Nephron (organoid): ENCODE measurements around the gene MIB1.

Source experiments
- H3K27ac Mint-ChIP-seq, 3 experiments: 2 replicates each; pipeline ENCODE4 v1.8.0; 2020; ENCODE audit warnings: mixed read lengths in 3 of 3, mild to moderate bottlenecking in 2 of 3, moderate library complexity in 1 of 3
- H3K27me3 Mint-ChIP-seq: 2 replicates; pipeline ENCODE4 v1.8.0; 2021; ENCODE audit warnings: low read depth, mild to moderate bottlenecking, moderate library complexity, mixed read lengths
- H3K36me3 Mint-ChIP-seq: 2 replicates; pipeline ENCODE4 v1.8.0; 2020; ENCODE audit warnings: low read depth, mixed read lengths
- H3K4me1 Mint-ChIP-seq: 2 replicates; pipeline ENCODE4 v1.8.0; 2020; ENCODE audit warnings: mixed read lengths
- H3K4me3 Mint-ChIP-seq, 3 experiments: 2 replicates each; pipeline ENCODE4 v1.8.0; 2020; ENCODE audit warnings: mild to moderate bottlenecking in 3 of 3, mixed read lengths in 3 of 3, moderate library complexity in 2 of 3
- H3K9me3 Mint-ChIP-seq: 2 replicates; pipeline ENCODE4 v1.8.0; 2020; ENCODE audit warnings: mixed read lengths
- TF ChIP-seq, protein P1 (sequence below), 3 experiments: fragments of 200-600 bp; sonication (generic); IDR thresholded peaks; one replicate each; pipeline ENCODE4 v1.5.0; 2021; ENCODE audit warnings: antibody characterized with exemption in 3 of 3; ENCODE audit not compliant: unreplicated experiment in 3 of 3

Gene MIB1

DNA sequence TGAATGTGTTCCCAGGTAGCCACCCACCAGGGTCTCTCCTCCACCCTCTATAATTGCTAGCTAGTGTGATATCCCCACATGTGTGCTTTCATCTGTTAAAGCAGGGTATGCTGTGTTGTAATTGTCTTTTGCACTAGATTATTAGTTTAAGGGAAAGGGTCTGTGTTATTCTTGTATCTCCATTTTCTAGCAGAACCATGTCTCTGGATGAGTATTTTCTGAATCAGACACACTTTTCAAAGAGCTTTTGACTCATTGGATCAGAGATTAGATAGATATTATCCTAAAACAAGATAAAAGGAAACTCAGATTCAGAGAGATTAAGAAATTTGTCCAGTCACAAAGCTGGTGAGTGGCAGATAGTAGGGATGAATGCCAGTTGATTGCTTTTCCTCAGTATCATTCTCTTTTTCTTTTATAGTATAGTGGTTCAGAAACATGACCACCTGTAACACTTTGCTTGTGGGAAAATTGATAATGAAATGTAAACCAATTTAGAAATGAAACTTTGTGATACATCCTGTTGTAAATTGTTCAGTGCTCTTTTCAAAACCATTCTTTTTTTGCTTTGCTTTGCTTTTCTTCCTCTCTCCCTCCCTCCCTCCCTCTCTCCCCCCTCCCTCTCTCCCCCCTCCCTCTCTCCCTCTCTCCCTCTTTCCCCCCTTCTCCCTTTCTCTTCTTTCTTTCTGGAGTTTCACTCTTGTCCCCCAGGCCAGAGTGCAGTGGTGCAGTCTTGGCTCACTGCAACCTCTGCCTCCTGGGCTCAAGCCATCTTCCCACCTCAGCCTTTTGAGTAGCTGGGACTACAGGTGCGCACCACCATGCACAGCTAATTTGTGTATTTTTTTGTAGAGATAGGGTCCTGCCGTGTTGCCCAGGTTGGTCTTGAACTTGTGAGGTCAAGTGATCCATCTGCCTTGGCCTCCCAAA, 7.4 kb downstream of the MIB1 start:
- Mint-ChIP-seq H3K9me3 (no peaks in the 10 kb centered on the region), H3K4me3 (no peak overlapping the region), H3K27me3 (peaks cover 3% of the 10 kb centered on the region), H3K36me3 (peaks cover 17% of the 10 kb centered on the region), H3K27ac (peak overlapping the region in 2 of 3 experiments; percentile 14 to 21), H3K4me1 (peaks cover 44% of the 10 kb centered on the region)
- TF ChIP-seq, protein P1, sequence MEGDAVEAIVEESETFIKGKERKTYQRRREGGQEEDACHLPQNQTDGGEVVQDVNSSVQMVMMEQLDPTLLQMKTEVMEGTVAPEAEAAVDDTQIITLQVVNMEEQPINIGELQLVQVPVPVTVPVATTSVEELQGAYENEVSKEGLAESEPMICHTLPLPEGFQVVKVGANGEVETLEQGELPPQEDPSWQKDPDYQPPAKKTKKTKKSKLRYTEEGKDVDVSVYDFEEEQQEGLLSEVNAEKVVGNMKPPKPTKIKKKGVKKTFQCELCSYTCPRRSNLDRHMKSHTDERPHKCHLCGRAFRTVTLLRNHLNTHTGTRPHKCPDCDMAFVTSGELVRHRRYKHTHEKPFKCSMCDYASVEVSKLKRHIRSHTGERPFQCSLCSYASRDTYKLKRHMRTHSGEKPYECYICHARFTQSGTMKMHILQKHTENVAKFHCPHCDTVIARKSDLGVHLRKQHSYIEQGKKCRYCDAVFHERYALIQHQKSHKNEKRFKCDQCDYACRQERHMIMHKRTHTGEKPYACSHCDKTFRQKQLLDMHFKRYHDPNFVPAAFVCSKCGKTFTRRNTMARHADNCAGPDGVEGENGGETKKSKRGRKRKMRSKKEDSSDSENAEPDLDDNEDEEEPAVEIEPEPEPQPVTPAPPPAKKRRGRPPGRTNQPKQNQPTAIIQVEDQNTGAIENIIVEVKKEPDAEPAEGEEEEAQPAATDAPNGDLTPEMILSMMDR (IDR thresholded peaks at IDR 0.05; ENCODE audit: unreplicated experiment in 3 of 3), result no peak

DNA sequence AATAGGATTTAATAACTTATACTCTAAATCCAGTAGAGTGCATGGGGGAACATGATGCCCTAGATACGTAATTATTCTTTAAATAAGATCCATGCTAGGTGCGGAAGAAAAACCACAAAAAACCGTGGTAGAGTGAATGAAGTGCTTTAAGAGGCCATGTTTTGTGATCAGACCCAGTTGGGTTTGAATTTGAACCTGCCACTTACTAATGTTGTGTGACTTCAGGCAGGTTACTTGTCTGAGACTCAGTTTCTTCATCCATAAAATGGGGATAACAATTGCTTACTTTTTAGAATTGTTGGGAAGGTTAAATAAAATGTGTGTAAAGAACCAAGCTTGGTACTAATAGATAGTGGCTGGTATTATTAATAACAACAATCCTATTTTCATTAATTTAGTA, 17.2 kb downstream of the MIB1 start:
- H3K4me1 Mint-ChIP-seq, result peaks cover 27% of the 10 kb centered on the region
- peaks cover 12% of the 10 kb centered on the region for H3K36me3 Mint-ChIP-seq
- peak overlapping the region in 1 of 3 experiments; percentile 44 for H3K27ac Mint-ChIP-seq
- no peaks in the 10 kb centered on the region for H3K27me3 Mint-ChIP-seq
- H3K4me3 Mint-ChIP-seq, result no peak overlapping the region
- TF ChIP-seq, protein P1 (IDR thresholded peaks at IDR 0.05; ENCODE audit: unreplicated experiment in 3 of 3), result no peak
- no peaks in the 10 kb centered on the region for H3K9me3 Mint-ChIP-seq

DNA sequence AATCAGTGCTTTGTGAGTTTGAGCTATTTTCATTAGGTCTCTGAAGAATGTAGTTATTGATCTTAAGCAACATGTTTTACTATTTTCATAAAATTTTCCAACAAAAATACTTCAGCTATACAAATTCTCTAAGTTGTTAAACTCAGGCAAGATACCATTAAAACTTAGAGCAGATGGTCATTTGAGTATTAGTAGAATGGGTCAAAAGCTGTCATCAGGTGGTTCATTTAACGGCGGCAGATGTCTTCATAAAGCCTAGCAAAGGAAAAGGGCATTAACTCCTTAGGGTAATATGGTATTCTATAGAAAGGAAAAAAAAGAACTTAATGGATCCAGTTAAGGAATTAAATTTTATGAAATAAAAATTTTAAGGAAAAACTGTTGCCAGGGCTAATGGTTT, 19.2 kb downstream of the MIB1 start:
- H3K9me3 Mint-ChIP-seq, result no peaks in the 10 kb centered on the region
- H3K4me3 Mint-ChIP-seq, result no peak overlapping the region
- TF ChIP-seq, protein P1 (IDR thresholded peaks at IDR 0.05; ENCODE audit: unreplicated experiment in 3 of 3), result no peak
- peaks cover 37% of the 10 kb centered on the region for H3K4me1 Mint-ChIP-seq
- peaks cover 5% of the 10 kb centered on the region for H3K36me3 Mint-ChIP-seq
- no peaks in the 10 kb centered on the region for H3K27me3 Mint-ChIP-seq
- peak overlapping the region in 2 of 3 experiments; percentile 27 to 76 for H3K27ac Mint-ChIP-seq

DNA sequence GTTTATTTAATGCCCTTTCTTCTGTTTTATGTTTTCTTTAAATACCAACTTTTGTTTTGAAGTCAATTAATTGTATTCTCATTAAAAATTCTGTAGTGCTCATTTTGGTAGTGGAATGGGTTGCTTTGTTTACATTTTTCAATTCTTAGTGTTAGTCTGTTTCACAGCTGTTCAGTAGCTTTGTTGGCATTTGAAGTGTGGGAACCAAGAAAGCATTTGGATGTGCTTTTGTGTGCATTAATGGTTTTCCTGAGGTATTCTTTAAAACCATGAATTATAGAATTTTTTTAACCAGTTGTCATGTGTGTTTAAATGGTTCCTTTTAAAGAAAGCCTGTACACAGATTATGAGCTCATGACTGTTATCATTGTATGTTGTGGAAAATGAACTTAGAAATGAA, 19.7 kb downstream of the MIB1 start:
- peaks cover 7% of the 10 kb centered on the region for H3K36me3 Mint-ChIP-seq

DNA sequence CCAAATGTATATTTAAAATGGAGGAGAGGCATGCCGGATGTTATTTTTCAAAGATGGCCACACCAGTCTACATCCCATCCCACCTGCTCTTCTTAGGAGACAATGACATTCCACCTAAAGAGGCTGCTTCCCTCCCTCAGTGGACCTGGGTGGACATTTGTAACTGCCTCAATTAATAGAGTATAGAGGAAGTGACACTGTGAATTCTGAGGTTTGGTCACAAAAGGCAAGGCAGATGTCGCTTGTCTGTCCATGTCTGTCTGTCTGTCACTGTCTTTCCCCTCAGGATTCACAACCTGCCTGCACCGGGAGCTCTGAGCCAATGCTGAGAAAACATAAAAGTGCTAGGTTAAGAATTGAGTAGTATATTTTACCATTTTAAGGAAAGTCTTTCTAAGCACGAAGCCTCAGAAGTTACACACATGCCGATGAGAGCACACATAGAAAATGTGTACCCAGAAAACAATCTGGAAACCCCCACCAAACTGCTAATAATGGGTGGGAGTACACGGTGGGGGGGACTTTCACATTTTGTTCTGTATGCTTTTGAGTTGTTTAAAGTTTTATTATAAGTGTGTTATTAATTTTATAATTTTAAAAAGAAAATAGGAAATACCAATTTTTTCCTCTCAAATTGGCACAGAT, 21.0 kb downstream of the MIB1 start:
- H3K36me3 Mint-ChIP-seq, result peaks cover 15% of the 10 kb centered on the region
- peaks cover 37% of the 10 kb centered on the region for H3K4me1 Mint-ChIP-seq
- H3K4me3 Mint-ChIP-seq, result no peak overlapping the region
- TF ChIP-seq, protein P1 (IDR thresholded peaks at IDR 0.05; ENCODE audit: unreplicated experiment in 3 of 3), result no peak
- H3K27ac Mint-ChIP-seq, result peak overlapping the region; percentile 25 to 74 (median 29)
- H3K27me3 Mint-ChIP-seq, result no peaks in the 10 kb centered on the region
- H3K9me3 Mint-ChIP-seq, result no peaks in the 10 kb centered on the region

More for the DNA sequence above, 19.7 kb downstream of the MIB1 start:
- Mint-ChIP-seq H3K27ac (peak overlapping the region; percentile 27 to 76 (median 46)), H3K9me3 (no peaks in the 10 kb centered on the region), H3K4me3 (no peak overlapping the region), H3K27me3 (no peaks in the 10 kb centered on the region), H3K4me1 (peaks cover 37% of the 10 kb centered on the region)
- TF ChIP-seq, protein P1 (IDR thresholded peaks at IDR 0.05; ENCODE audit: unreplicated experiment in 3 of 3), result no peak
